Naive thymus-derived CD4-positive, alpha-beta T cell (primary cell): ENCODE data around the gene PLD1. TPM values are rescaled to one million over a fixed set of nuclear protein-coding genes. Genes with fewer than 3 reads are reported as not detected.
A peak's percentile ranks its signal among the peaks of the same experiment; 100 is the strongest.

Experiments
- ATAC-seq: fragments of 150-1000 bp; cut with Tn5 transposase; 2 replicates; pipeline ENCODE4 v1.10.0; 2021; ENCODE audit warnings: mild to moderate bottlenecking, moderate library complexity
- CTCF ChIA-PET: fragments of 350-600 bp; sonication (Branson Sonifier 250); formaldehyde crosslinking; loops from one replicate; lab custom pipeline; 2021; ENCODE audit warnings: antibody characterized with exemption; lab: Charles Lee
- POLR2A ChIA-PET: fragments of 350-600 bp; sonication (Branson Sonifier 250); formaldehyde crosslinking; loops from one replicate; lab custom pipeline; 2021; ENCODE audit warnings: antibody characterized with exemption, inconsistent platforms; lab: Charles Lee
- DNase-seq, 9 donors: peaks; one replicate each; pipeline versions ENCODE4 v3.0.0 to v3.0.0-alpha.2; 2020 to 2022; ENCODE audit warnings: mixed read lengths in 1 of 9
- H3K27ac ChIP-seq: one replicate; pipeline ENCODE4 v1.7.0; 2013; ENCODE audit warnings: mild to moderate bottlenecking, low read depth, low read length, moderate library complexity
- H3K27me3 ChIP-seq, 2 donors: one replicate each; pipeline ENCODE4 v1.7.0; 2013; ENCODE audit warnings: low read length in 2 of 2, mild to moderate bottlenecking in 2 of 2, moderate library complexity in 2 of 2; ENCODE audit not compliant: control insufficient read depth in 2 of 2, insufficient read depth in 2 of 2
- H3K36me3 ChIP-seq, 3 experiments: 1 replicate in 2 of 3; 2 replicates in 1 of 3; pipeline ENCODE4 v1.7.0; 2013; ENCODE audit warnings: low read length in 3 of 3, mild to moderate bottlenecking in 3 of 3, moderate library complexity in 1 of 3; ENCODE audit not compliant: insufficient read depth in 3 of 3, control insufficient read depth in 2 of 3
- H3K4me1 ChIP-seq, 2 donors: one replicate each; pipeline ENCODE4 v1.7.0; 2013; ENCODE audit warnings: low read length in 2 of 2, mild to moderate bottlenecking in 2 of 2, moderate library complexity in 1 of 2; ENCODE audit not compliant: control insufficient read depth in 2 of 2, insufficient read depth in 2 of 2
- H3K4me3 ChIP-seq: 2 replicates; pipeline ENCODE4 v1.7.0; 2013; ENCODE audit warnings: mild to moderate bottlenecking, low read length
- H3K9me3 ChIP-seq, 3 experiments: 1 replicate in 2 of 3; 2 replicates in 1 of 3; pipeline ENCODE4 v1.7.0; 2013; ENCODE audit warnings: low read length in 3 of 3; ENCODE audit not compliant: control insufficient read depth in 2 of 3
- H3K27ac Mint-ChIP-seq, 9 donors: one replicate each; pipeline ENCODE4 v1.8.0; 2020 to 2022; ENCODE audit warnings: mixed read lengths in 9 of 9, mild to moderate bottlenecking in 8 of 9, moderate library complexity in 5 of 9, inconsistent platforms in 2 of 9
- H3K27me3 Mint-ChIP-seq, 5 donors: one replicate each; pipeline ENCODE4 v1.8.0; 2021 to 2022; ENCODE audit warnings: mixed read lengths in 5 of 5, mild to moderate bottlenecking in 1 of 5
- H3K36me3 Mint-ChIP-seq, 5 donors: one replicate each; pipeline ENCODE4 v1.8.0; 2020 to 2022; ENCODE audit warnings: mixed read lengths in 5 of 5, mild to moderate bottlenecking in 3 of 5, inconsistent platforms in 1 of 5
- H3K4me1 Mint-ChIP-seq, 7 donors: one replicate each; pipeline ENCODE4 v1.8.0; 2020 to 2022; ENCODE audit warnings: mixed read lengths in 7 of 7, mild to moderate bottlenecking in 3 of 7, inconsistent platforms in 1 of 7
- H3K4me3 Mint-ChIP-seq, 10 donors: one replicate each; pipeline ENCODE4 v1.8.0; 2020 to 2022; ENCODE audit warnings: mild to moderate bottlenecking in 10 of 10, mixed read lengths in 10 of 10, moderate library complexity in 6 of 10, inconsistent platforms in 2 of 10
- H3K9me3 Mint-ChIP-seq, 11 donors: one replicate each; pipeline ENCODE4 v1.8.0; 2020 to 2022; ENCODE audit warnings: mixed read lengths in 11 of 11, mild to moderate bottlenecking in 4 of 11, inconsistent platforms in 1 of 11, moderate library complexity in 1 of 11
- intact Hi-C, 2 donors: fragments of 100-400 bp; cut with micrococcal nuclease; formaldehyde crosslinking; loops; one replicate each; pipeline ENCODE4 v1.15.1; 2023
- polyA plus RNA-seq, 2 donors: library from polyadenylated mRNA; unstranded; fragments of 300-500 nt; fragmentation: Illumina TruSeq; gene quantifications; one replicate each; pipeline ENCODE4 v1.2.3, GENCODE V29; 2021
- total RNA-seq, 6 experiments: library from RNA in 5 of 6; stranded (reverse) in 5 of 6; gene quantifications; 1 replicate in 5 of 6; 2 replicates in 1 of 6; pipeline ENCODE4 v1.2.3 and lab custom pipeline; 2021 to 2026

The PLD1 gene
- total and polyA plus RNA-seq, 7 experiments from 2014 or later: 0.36 to 12.9 (median 1.4) TPM; not detected in 2

DNA sequence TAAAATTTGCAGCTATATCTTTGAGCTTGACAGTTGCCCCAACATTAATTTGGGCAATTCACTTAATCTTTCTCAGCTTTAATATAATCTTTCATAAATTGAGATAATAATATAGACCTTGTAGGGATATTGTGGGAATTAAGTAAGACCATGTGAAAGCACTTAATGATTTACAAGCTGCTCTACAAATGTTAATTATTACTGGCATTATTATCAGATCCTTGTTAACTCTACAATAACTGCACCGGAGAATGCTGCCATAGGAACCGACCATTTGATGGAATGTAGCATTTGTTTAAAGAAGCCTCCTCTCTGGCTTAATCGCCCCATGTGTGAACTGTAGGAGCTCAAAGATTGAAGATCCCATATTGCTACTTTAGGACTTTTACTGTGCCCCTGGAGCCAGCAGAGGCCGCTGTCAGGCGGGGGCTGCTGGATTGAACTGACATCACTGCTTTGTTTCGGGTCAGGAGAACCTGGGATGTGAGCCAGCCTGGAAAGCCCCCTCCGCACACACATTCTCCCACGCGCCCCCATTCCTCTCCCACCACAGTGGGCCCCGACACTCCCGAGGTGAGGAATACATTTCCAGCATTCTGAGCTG is 195.9 kb downstream of the PLD1 start:
- Mint-ChIP-seq H3K4me3 (no peak overlapping the region), H3K27me3 (peaks cover 0 to 39% (median 12%) of the 10 kb centered on the region in 5 donors), H3K9me3 (no peaks in the 10 kb centered on the region), H3K36me3 (no peaks in the 10 kb centered on the region), H3K4me1 (no peaks in the 10 kb centered on the region), H3K27ac (no peak overlapping the region)
- Histone ChIP-seq H3K27ac (no peak overlapping the region), H3K27me3 (no peaks in the 10 kb centered on the region), H3K4me1 (no peaks in the 10 kb centered on the region), H3K9me3 (no peaks in the 10 kb centered on the region), H3K4me3 (no peak overlapping the region), H3K36me3 (no peaks in the 10 kb centered on the region)
- intact Hi-C loops: loop anchor here (1.0 to 10.0 kb wide), 2 partner anchors 160 to 727 kb away; no protein-coding TSS in a partner anchor
- ATAC-seq (no peak), DNase-seq (peak in 3 of 9 donors; percentile 1 to 22 (median 8))
- ChIA-PET CTCF (interaction anchor here (0.8 to 1.3 kb wide), 2 partner anchors 15 to 727 kb away, joined by 3 to 5 read pairs; no protein-coding TSS in a partner anchor), POLR2A (no interaction called here)

DNA sequence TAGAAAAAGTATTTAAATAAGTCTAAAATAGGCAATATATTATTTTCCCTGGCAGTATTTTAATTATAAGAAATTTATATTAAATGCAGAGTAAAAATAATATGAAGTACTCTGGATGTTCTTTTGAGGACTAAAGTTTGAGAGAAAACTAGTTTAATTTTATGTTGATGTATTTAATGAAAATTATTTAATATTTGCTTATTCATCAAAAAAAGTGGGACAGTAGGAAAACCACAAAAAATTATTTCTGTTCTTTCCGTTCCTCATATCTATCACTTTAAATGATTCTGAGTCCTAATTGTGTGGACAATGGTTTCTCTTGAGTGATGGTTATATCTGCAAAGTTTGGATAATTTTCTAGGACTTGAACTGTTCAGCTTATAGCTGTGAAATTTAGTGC is 202.8 kb downstream of the PLD1 start:
- ATAC-seq: no peak
- no peaks in the 10 kb centered on the region for H3K36me3 ChIP-seq

DNA sequence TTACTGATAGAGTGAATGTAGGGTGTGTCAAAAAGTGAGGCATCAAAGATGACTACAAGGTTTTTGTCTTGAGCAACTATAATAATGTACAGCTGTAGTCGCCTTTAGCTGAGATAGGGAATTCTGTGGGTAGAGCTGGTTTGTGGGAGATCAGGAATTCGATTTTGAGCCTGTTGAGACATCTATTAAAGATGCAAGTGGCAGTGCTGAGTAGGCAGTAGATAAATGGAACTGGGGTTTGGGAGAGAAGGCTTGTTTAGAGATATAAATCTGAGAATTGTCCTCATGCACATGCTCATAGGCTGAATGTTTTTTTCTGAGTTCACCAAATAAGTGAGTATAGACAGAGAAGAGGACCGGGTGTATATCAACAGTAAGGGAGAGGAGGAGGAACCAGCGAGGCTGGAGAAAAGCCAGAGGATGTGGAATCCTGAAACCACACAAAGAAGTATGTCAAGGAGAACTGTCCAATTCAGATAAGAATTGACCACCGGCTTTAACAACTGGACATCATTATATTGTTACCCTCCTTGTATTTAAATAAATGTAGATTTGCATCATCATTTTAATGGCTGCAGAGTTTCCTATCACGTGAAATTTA is 204.0 kb downstream of the PLD1 start:
- intact Hi-C loops: no loop called here
- no peaks in the 10 kb centered on the region for H3K27me3 ChIP-seq
- ChIA-PET POLR2A (no interaction called here), CTCF (no interaction called here)
- H3K4me1 ChIP-seq: no peaks in the 10 kb centered on the region
- H3K9me3 ChIP-seq: no peaks in the 10 kb centered on the region
- DNase-seq (no peak), ATAC-seq (no peak)
- Mint-ChIP-seq H3K9me3 (peaks cover 0 to 2% (median 0%) of the 10 kb centered on the region in 11 donors), H3K4me3 (no peak overlapping the region), H3K27me3 (peaks cover 4 to 21% (median 8%) of the 10 kb centered on the region in 5 donors), H3K36me3 (no peaks in the 10 kb centered on the region), H3K4me1 (no peaks in the 10 kb centered on the region), H3K27ac (no peak overlapping the region)
- no peaks in the 10 kb centered on the region for H3K36me3 ChIP-seq
- H3K27ac ChIP-seq: no peak overlapping the region
- H3K4me3 ChIP-seq: no peak overlapping the region

More for the DNA sequence above, 202.8 kb downstream of the PLD1 start:
- Mint-ChIP-seq H3K4me1 (no peaks in the 10 kb centered on the region), H3K27me3 (peaks cover 4 to 19% (median 8%) of the 10 kb centered on the region in 5 donors), H3K9me3 (peaks cover 0 to 2% (median 0%) of the 10 kb centered on the region in 11 donors), H3K27ac (no peak overlapping the region), H3K36me3 (no peaks in the 10 kb centered on the region), H3K4me3 (no peak overlapping the region)
- H3K4me3 ChIP-seq: no peak overlapping the region
- ChIA-PET POLR2A (no interaction called here), CTCF (no interaction called here)
- intact Hi-C loops: no loop called here
- DNase-seq: no peak
- no peaks in the 10 kb centered on the region for H3K4me1 ChIP-seq
- no peaks in the 10 kb centered on the region for H3K9me3 ChIP-seq
- no peaks in the 10 kb centered on the region for H3K27me3 ChIP-seq
- no peak overlapping the region for H3K27ac ChIP-seq

DNA sequence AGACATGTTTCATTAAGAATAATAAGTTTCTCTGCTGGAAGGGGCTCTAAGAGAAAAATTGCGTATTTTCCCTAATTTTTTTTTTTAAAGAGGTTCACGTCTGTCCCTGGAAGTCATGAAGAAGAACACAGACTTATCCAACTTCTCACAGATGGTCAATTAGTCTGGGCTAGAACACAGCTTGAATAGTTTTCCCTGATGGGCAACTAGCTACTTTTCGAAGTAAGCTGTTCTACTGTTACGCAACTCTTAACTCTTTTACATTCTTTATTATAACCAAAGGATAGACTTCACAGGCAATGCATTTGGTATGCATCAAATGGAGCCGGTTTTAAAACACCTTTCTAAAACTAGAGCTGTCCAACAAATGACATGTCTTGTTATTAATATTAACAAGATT is 205.9 kb downstream of the PLD1 start:
- peaks cover 0 to 2% (median 0%) of the 10 kb centered on the region in 11 donors for H3K9me3 Mint-ChIP-seq
- no peaks in the 10 kb centered on the region for H3K27me3 ChIP-seq
- H3K4me3 Mint-ChIP-seq: no peak overlapping the region
- no peak overlapping the region for H3K27ac Mint-ChIP-seq
- no peak overlapping the region for H3K4me3 ChIP-seq
- H3K36me3 Mint-ChIP-seq: no peaks in the 10 kb centered on the region
- ATAC-seq: no peak
- no peaks in the 10 kb centered on the region for H3K4me1 ChIP-seq
- H3K36me3 ChIP-seq: no peaks in the 10 kb centered on the region
- POLR2A ChIA-PET: no interaction called here
- CTCF ChIA-PET: no interaction called here
- DNase-seq: no peak
- intact Hi-C loops: no loop called here
- no peak overlapping the region for H3K27ac ChIP-seq
- no peaks in the 10 kb centered on the region for H3K4me1 Mint-ChIP-seq
- no peaks in the 10 kb centered on the region for H3K9me3 ChIP-seq
- H3K27me3 Mint-ChIP-seq: peaks cover 4 to 20% (median 8%) of the 10 kb centered on the region in 5 donors

DNA sequence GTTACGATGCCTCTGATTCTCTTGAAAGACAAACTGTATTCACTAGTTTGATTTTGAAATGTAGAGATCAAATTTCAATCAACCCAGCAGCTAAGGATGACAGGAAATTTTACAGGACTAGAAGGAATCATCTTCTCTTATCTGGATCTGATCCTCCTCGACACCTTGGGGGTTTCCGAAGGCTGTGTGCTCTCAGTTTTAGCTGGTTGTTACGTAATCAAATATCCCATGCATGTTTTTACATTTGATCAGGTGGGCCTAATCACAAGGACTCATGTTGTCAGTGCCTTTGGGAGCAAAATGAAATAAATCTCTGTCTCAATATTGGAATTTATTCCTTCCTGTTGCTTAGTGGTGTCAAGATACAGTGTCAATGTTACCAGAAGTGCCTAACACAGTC is 208.2 kb downstream of the PLD1 start:
- Mint-ChIP-seq H3K4me1 (no peaks in the 10 kb centered on the region), H3K9me3 (no peaks in the 10 kb centered on the region), H3K27ac (no peak overlapping the region), H3K36me3 (no peaks in the 10 kb centered on the region), H3K27me3 (peaks cover 4 to 14% (median 8%) of the 10 kb centered on the region in 5 donors), H3K4me3 (no peak overlapping the region)
- Histone ChIP-seq H3K9me3 (no peaks in the 10 kb centered on the region), H3K36me3 (no peaks in the 10 kb centered on the region), H3K27me3 (no peaks in the 10 kb centered on the region), H3K4me3 (no peak overlapping the region), H3K27ac (no peak overlapping the region), H3K4me1 (no peaks in the 10 kb centered on the region)
- ATAC-seq (no peak), DNase-seq (no peak)
- ChIA-PET CTCF (no interaction called here), POLR2A (no interaction called here)
- intact Hi-C loops: no loop called here

DNA sequence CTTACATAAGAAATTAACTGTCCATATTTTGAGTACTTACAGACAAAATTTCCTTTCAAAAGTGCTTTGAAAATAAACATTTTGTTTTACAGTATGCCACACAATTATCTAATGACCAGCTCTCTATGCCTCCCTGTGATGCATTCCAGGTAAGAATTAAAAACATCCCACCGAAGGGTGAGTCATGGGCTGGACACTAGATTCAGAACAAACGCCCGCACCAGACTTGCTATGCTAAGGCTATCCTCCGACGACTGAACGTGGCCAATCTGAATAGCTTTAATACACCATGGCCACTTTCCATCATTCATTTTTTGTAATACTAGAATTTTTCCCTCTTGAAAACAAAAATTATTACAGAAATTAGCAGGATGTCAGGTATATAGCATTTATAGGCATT is 210.3 kb downstream of the PLD1 start:
- ATAC-seq (no peak), DNase-seq (no peak)
- Mint-ChIP-seq H3K27ac (no peak overlapping the region), H3K9me3 (no peaks in the 10 kb centered on the region), H3K4me1 (no peaks in the 10 kb centered on the region), H3K4me3 (no peak overlapping the region), H3K36me3 (no peaks in the 10 kb centered on the region), H3K27me3 (peaks cover 0 to 10% (median 0%) of the 10 kb centered on the region in 5 donors)
- H3K4me1 ChIP-seq: no peaks in the 10 kb centered on the region
- no peak overlapping the region for H3K4me3 ChIP-seq
- no peaks in the 10 kb centered on the region for H3K27me3 ChIP-seq
- POLR2A ChIA-PET: no interaction called here
- H3K36me3 ChIP-seq: no peaks in the 10 kb centered on the region
- no peak overlapping the region for H3K27ac ChIP-seq
- intact Hi-C loops: no loop called here
- CTCF ChIA-PET: interaction anchor here (1.5 kb wide), 1 partner anchor 14 kb away, joined by 3 read pairs; no protein-coding TSS in a partner anchor
- H3K9me3 ChIP-seq: no peaks in the 10 kb centered on the region

DNA sequence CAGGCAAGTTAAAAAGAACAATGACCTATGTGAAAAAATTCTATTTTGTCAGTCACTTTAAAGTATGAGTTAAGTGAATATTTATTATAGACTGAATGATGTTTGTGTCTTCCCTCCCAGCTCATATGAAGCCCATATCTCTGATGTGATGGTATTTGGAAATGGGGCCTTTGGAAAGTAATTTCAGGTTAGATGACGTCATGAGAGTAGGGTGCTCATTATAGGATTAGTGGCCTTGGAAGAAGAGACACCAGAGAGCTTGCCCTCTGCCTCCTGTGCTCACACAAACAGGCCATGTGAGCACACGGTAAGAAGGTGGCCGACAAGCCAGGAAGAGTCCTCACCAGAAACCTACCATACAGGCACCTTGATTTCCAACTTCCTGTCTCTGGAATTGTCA is 211.3 kb downstream of the PLD1 start:
- POLR2A ChIA-PET: no interaction called here

More for the DNA sequence above, 211.3 kb downstream of the PLD1 start:
- Histone ChIP-seq H3K4me3 (no peak overlapping the region), H3K9me3 (no peaks in the 10 kb centered on the region), H3K27me3 (no peaks in the 10 kb centered on the region), H3K4me1 (no peaks in the 10 kb centered on the region), H3K27ac (no peak overlapping the region), H3K36me3 (no peaks in the 10 kb centered on the region)
- peaks cover 0 to 14% (median 4%) of the 10 kb centered on the region in 5 donors for H3K27me3 Mint-ChIP-seq
- H3K36me3 Mint-ChIP-seq: no peaks in the 10 kb centered on the region
- DNase-seq: no peak
- no peak overlapping the region for H3K27ac Mint-ChIP-seq
- no peaks in the 10 kb centered on the region for H3K4me1 Mint-ChIP-seq
- CTCF ChIA-PET: interaction anchor here (1.5 kb wide), 1 partner anchor 15 kb away, joined by 3 read pairs; no protein-coding TSS in a partner anchor
- intact Hi-C loops: no loop called here
- no peak overlapping the region for H3K4me3 Mint-ChIP-seq
- no peaks in the 10 kb centered on the region for H3K9me3 Mint-ChIP-seq
- no peak for ATAC-seq
